GM13977 (cell line): ENCODE measurements around the gene PGC.

Experiments
- DNase-seq: peaks from one replicate; pipeline ENCODE4 v3.0.0; 2012; ENCODE audit warnings: low spot score
- CTCF ChIP-seq: IDR thresholded peaks from 2 replicates; pipeline ENCODE4 v1.5.1; 2012; ENCODE audit warnings: mild to moderate bottlenecking, control low read depth; ENCODE audit not compliant: insufficient read depth; ENCODE audit errors: extremely low read depth, missing control alignments
- in situ Hi-C: fragments of 300-500 bp; cut with MboI; formaldehyde crosslinking; loops from one replicate; pipeline ENCODE4 v1.12.0; 2022; ENCODE audit warnings: low sequenced_read_pairs, low pct_unique_long_range_greater_than_20kb, mixed read lengths, inconsistent platforms; ENCODE audit not compliant: unreplicated experiment

Gene PGC

GRCh38 chr6:41777551-41778285 is 30.5 kb upstream of the PGC start:
- in situ Hi-C loops: no loop called here
- DNase-seq: no peak
- TF ChIP-seq CTCF: no peak

- DNase-seq: no peak
- in situ Hi-C loops: no loop called here
- TF ChIP-seq CTCF: no peak
Observed at GRCh38 chr6:41775293-41775882, 28.2 kb upstream of the PGC start.

- in situ Hi-C loops: no loop called here
- DNase-seq: no peak
- TF ChIP-seq CTCF: no peak
Observed at GRCh38 chr6:41774841-41775240, 27.6 kb upstream of the PGC start.

- no peak for TF ChIP-seq CTCF
- in situ Hi-C loops: no loop called here
- no peak for DNase-seq
Observed at GRCh38 chr6:41771058-41771983, 24.1 kb upstream of the PGC start.

GRCh38 chr6:41770381-41771057 is 23.3 kb upstream of the PGC start:
- DNase-seq: no peak
- no peak for TF ChIP-seq CTCF
- in situ Hi-C loops: no loop called here

GRCh38 chr6:41769376-41769775 is 22.2 kb upstream of the PGC start:
- no peak for TF ChIP-seq CTCF
- DNase-seq: no peak
- in situ Hi-C loops: no loop called here
